Peyer's patch (tissue), 4 donors: Measurements from ENCODE around the gene GLUD1. TPM values are rescaled to one million over a fixed set of nuclear protein-coding genes. Genes with fewer than 3 reads are reported as not detected.
"Not testable (repeated sequence)": the region's sequence is repeated elsewhere in the genome, so short reads cannot be mapped to it uniquely, and the experiment has no call there.

Experiments
- DNase-seq, 3 donors: peaks; one replicate each; pipeline ENCODE4 v3.0.0-alpha.2; 2017 to 2019
- H3K27ac ChIP-seq, 4 donors: fragments of 200-600 bp; sonication (generic); one replicate each; pipeline ENCODE4 v1.5.1; 2016 to 2019
- H3K27me3 ChIP-seq, 2 donors: fragments of 200-600 bp; sonication (generic); one replicate each; pipeline ENCODE4 v1.5.1; 2019
- H3K36me3 ChIP-seq, 3 donors: fragments of 200-600 bp; sonication (generic); one replicate each; pipeline ENCODE4 v1.5.1; 2016 to 2019
- H3K4me1 ChIP-seq, 4 donors: fragments of 200-600 bp; sonication (generic); one replicate each; pipeline ENCODE4 v1.5.1; 2016 to 2019
- H3K4me3 ChIP-seq, 4 donors: fragments of 200-600 bp; sonication (generic); 1 replicate in 3 of 4; 2 replicates in 1 of 4; pipeline ENCODE4 v1.5.1; 2016 to 2019; ENCODE audit warnings: mild to moderate bottlenecking in 1 of 4
- H3K9me3 ChIP-seq, 4 donors: fragments of 200-600 bp; sonication (generic); one replicate each; pipeline ENCODE4 v1.5.1; 2016 to 2019; ENCODE audit warnings: mild to moderate bottlenecking in 1 of 4
- POLR2A ChIP-seq, 2 donors: fragments of 450-650 bp; IDR thresholded peaks; one replicate each; pipeline ENCODE4 v1.5.1; 2017; ENCODE audit warnings: antibody characterized with exemption in 2 of 2, mild to moderate bottlenecking in 2 of 2, moderate library complexity in 2 of 2
- total RNA-seq, 4 donors: library from RNA; depleted of rRNA; stranded (reverse); fragments of >200 nt; gene quantifications; one replicate each; pipeline ENCODE4 v1.1.0, GENCODE V29; 2016
- TF ChIP-seq, protein P1 (sequence below), 6 experiments: fragments of 450-650 bp in 4 of 6; fragments of 200-600 bp in 2 of 6; sonication (generic) in 1 of 6; IDR thresholded peaks; one replicate each; pipeline ENCODE4 v1.5.1; 2017 to 2019; ENCODE audit warnings: antibody characterized with exemption in 6 of 6, mild to moderate bottlenecking in 3 of 6, moderate library complexity in 1 of 6

The GLUD1 gene
- total RNA-seq, 4 donors from 2014 or later = 116 to 308 (median 168) TPM

DNA sequence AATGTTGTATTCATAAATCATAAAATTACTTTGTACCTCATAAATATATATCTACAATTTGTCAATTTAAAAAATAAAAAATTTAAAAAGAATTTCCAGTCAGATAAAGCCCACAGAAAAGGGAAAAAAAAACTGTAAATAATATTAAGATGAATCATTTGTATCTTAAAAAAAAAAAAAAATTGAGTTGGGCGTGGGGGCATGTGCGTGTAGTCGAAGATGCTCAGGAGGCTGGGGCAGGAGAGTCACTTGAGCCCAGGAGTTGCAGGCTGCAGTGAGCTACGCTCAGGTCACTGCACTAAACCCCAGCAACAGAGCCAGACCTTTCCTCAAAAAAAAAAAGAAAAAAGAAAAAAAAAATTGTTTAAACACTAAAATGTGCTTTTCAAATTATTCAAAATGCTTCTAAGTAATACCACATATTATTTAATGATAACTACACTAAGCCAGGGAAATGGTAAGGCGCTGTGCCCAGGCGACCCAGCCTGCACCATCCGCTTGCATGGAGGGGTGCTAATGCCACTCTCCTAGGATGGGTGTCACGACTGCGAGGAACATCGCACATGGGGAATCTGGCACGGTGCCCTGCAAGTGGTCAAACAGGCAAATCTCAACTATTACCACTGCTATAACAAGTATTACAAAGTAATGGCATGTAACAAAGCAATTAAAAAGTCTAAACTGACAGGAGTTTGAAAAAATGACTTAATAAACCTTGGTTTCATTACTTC is 15.4 kb downstream of the GLUD1 start:
- H3K4me1 ChIP-seq = peaks cover 0 to 11% (median 0%) of the 10 kb centered on the region in 4 donors
- H3K9me3 ChIP-seq = no peaks in the 10 kb centered on the region
- H3K36me3 ChIP-seq = peaks cover 0 to 11% (median 0%) of the 10 kb centered on the region in 3 donors
- H3K4me3 ChIP-seq = no peak overlapping the region
- no peak overlapping the region for H3K27ac ChIP-seq
- TF ChIP-seq, protein P1, sequence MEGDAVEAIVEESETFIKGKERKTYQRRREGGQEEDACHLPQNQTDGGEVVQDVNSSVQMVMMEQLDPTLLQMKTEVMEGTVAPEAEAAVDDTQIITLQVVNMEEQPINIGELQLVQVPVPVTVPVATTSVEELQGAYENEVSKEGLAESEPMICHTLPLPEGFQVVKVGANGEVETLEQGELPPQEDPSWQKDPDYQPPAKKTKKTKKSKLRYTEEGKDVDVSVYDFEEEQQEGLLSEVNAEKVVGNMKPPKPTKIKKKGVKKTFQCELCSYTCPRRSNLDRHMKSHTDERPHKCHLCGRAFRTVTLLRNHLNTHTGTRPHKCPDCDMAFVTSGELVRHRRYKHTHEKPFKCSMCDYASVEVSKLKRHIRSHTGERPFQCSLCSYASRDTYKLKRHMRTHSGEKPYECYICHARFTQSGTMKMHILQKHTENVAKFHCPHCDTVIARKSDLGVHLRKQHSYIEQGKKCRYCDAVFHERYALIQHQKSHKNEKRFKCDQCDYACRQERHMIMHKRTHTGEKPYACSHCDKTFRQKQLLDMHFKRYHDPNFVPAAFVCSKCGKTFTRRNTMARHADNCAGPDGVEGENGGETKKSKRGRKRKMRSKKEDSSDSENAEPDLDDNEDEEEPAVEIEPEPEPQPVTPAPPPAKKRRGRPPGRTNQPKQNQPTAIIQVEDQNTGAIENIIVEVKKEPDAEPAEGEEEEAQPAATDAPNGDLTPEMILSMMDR (IDR thresholded peaks at IDR 0.05) = no peak
- no peak for TF ChIP-seq POLR2A (IDR thresholded peaks at IDR 0.05)
- H3K27me3 ChIP-seq = no peaks in the 10 kb centered on the region
- DNase-seq = no peak

DNA sequence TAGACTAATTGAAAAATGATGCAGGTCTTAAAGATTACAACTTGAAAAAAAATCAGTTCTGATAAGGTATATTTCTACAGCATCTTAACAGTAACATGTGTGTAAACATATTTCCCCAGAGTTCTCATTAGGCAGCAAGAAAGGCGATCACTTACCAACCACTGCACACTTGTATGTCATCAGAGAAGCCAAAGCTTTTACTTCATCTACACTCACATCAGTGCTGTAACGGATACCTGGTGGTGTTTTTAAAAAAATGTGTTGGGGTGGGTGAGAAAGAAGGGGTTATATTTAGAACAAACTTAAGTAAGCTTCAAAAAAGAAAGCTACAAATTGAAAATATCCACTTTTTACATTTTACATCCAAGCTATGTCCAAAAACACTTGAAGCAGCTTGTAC is 18.2 kb downstream of the GLUD1 start:
- H3K36me3 ChIP-seq = peaks cover 0 to 17% (median 0%) of the 10 kb centered on the region in 3 donors
- not testable (repeated sequence) for H3K4me3 ChIP-seq, H3K27ac ChIP-seq, H3K4me1 ChIP-seq, H3K9me3 ChIP-seq, DNase-seq, H3K27me3 ChIP-seq

DNA sequence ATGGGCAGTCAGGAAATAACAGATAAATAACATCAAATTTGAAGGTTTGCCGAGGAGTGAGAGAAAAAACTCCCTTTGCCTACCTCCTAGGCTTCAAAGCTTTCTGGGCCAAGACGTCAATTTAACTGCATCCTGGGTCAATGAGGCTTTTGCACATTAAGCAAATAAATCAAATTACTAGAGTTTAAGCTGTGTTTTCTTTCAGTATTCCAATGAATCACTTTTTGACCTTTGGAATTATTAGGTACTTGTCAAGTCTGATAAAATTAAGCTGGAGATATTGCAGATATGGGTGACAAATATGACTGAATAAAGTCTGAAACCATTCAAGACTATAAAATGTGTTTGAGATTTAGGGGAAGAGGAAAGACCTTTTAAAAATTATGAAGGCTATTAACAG is 22.2 kb downstream of the GLUD1 start:
- Histone ChIP-seq H3K9me3 (no peaks in the 10 kb centered on the region), H3K27ac (no peak overlapping the region), H3K4me3 (no peak overlapping the region), H3K27me3 (no peaks in the 10 kb centered on the region), H3K36me3 (peaks cover 0 to 43% (median 0%) of the 10 kb centered on the region in 3 donors), H3K4me1 (no peaks in the 10 kb centered on the region)
- no peak for TF ChIP-seq POLR2A (IDR thresholded peaks at IDR 0.05)
- TF ChIP-seq, protein P1 (IDR thresholded peaks at IDR 0.05) = no peak
- DNase-seq = no peak

DNA sequence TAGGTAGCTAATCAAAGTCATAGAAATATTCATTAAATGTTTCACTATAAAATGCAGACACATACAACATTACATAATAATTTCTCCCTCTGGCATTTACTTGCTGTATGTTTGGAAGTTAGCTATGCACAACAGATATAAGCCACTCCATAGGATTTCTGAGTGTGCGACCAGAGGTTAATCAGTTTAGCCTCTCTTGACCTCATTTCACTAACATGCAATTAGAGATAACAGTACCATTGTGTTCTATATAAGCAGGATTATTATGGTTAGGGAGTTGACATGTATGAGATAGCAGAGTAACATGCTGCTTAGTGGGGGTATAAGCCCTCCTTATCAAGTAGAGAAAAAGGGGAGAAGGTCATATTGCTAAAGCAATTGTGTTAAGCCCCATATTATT is 26.4 kb downstream of the GLUD1 start:
- H3K9me3 ChIP-seq = no peaks in the 10 kb centered on the region
- no peak overlapping the region for H3K4me3 ChIP-seq
- peaks cover 0 to 71% (median 0%) of the 10 kb centered on the region in 3 donors for H3K36me3 ChIP-seq
- DNase-seq = no peak
- H3K4me1 ChIP-seq = no peaks in the 10 kb centered on the region
- H3K27me3 ChIP-seq = no peaks in the 10 kb centered on the region
- TF ChIP-seq POLR2A (IDR thresholded peaks at IDR 0.05) = no peak
- TF ChIP-seq, protein P1 (IDR thresholded peaks at IDR 0.05) = no peak
- no peak overlapping the region for H3K27ac ChIP-seq

DNA sequence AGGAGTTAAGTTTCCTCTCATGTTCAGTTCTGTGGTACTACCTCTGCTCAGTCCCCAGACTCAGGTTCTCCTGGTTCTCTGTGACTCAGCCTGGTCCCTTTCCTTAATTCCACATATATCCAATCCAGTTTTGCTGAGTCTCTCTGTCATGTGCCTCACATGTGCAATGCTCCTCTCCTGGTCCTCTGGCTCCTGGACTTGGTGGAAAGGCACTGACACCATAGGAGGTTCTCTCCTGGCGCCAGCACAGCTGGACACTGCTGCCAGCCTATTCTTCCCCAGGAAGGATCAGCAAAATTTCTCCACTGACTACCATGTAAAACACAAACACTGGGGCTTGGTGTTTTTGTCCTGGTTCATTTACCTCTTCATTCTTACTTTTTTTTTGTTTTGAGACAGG is 27.8 kb downstream of the GLUD1 start:
- Histone ChIP-seq H3K27me3 (no peaks in the 10 kb centered on the region), H3K4me1 (no peaks in the 10 kb centered on the region), H3K4me3 (no peak overlapping the region), H3K27ac (peak overlapping the region in 1 of 4 donors; percentile 6), H3K9me3 (no peaks in the 10 kb centered on the region), H3K36me3 (peaks cover 0 to 81% (median 0%) of the 10 kb centered on the region in 3 donors)
- no peak for TF ChIP-seq POLR2A (IDR thresholded peaks at IDR 0.05)
- TF ChIP-seq, protein P1 (IDR thresholded peaks at IDR 0.05) = no peak
- DNase-seq = no peak

DNA sequence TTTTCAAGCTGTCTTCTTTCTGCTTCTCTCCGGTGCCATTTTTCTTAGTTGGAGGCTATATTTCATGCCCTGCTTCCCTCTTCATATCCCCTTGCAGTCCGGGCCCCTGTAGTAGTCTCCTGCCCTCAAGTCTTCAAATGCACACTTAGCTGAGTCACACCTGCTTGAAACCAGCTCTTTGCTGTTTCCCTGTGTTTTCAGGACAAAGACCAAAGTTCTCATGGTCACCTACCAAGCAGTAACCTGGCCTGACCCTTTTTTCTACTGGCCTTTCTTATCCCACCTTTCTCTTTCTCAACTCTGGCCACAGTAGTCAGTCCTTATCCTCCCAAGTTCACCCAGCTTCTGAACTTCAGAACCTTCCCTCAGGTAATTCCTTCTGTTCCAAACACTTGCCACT is 28.5 kb downstream of the GLUD1 start:
- DNase-seq = no peak
- peak overlapping the region in 1 of 4 donors; percentile 6 for H3K27ac ChIP-seq
- no peaks in the 10 kb centered on the region for H3K27me3 ChIP-seq
- H3K9me3 ChIP-seq = no peaks in the 10 kb centered on the region
- TF ChIP-seq POLR2A (IDR thresholded peaks at IDR 0.05) = no peak
- TF ChIP-seq, protein P1 (IDR thresholded peaks at IDR 0.05) = no peak
- H3K4me3 ChIP-seq = no peak overlapping the region
- H3K4me1 ChIP-seq = no peaks in the 10 kb centered on the region
- H3K36me3 ChIP-seq = peaks cover 0 to 84% (median 0%) of the 10 kb centered on the region in 3 donors
